Osteoblast (primary cell): ENCODE measurements around the gene IGFL4. TPM values are rescaled to one million over a fixed set of nuclear protein-coding genes. Genes with fewer than 3 reads are reported as not detected.

Experiments
- DNase-seq: peaks from one replicate; pipeline ENCODE4 v3.0.0; 2011; ENCODE audit warnings: low spot score, mixed read lengths; ENCODE audit not compliant: insufficient read length; ENCODE audit errors: missing footprints
- H2AFZ ChIP-seq: 2 replicates; pipeline ENCODE4 v1.6.0; 2011; ENCODE audit warnings: mild to moderate bottlenecking, low read length
- H3K27ac ChIP-seq: 2 replicates; pipeline ENCODE4 v1.5.1; 2011; ENCODE audit warnings: mild to moderate bottlenecking, low read depth, low read length, moderate library complexity
- H3K27me3 ChIP-seq: 2 replicates; pipeline ENCODE4 v1.6.0; 2012; ENCODE audit warnings: mild to moderate bottlenecking, control low read depth, inconsistent platforms, low read length, moderate library complexity; ENCODE audit not compliant: insufficient read depth
- H3K36me3 ChIP-seq: 2 replicates; pipeline ENCODE4 v1.5.1; 2011; ENCODE audit warnings: mild to moderate bottlenecking, low read length, control low read depth, moderate library complexity; ENCODE audit not compliant: insufficient read depth
- H3K4me1 ChIP-seq: 2 replicates; pipeline ENCODE4 v1.5.1; 2011; ENCODE audit warnings: mild to moderate bottlenecking, low read length, control low read depth, moderate library complexity; ENCODE audit not compliant: insufficient read depth
- H3K4me2 ChIP-seq: 2 replicates; pipeline ENCODE4 v1.6.0; 2011; ENCODE audit warnings: mild to moderate bottlenecking, low read length; ENCODE audit not compliant: insufficient read depth
- H3K4me3 ChIP-seq: fragments of 200-600 bp; sonication (generic); 3 replicates; pipeline ENCODE4 v1.5.1; 2012; ENCODE audit warnings: mild to moderate bottlenecking, low read length, inconsistent platforms; ENCODE audit not compliant: insufficient read depth
- H3K79me2 ChIP-seq: 2 replicates; pipeline ENCODE4 v1.6.0; 2012; ENCODE audit warnings: mild to moderate bottlenecking, low read length, control low read depth, inconsistent platforms; ENCODE audit not compliant: insufficient read depth
- H3K9me3 ChIP-seq: 2 replicates; pipeline ENCODE4 v1.5.1; 2011; ENCODE audit warnings: low read depth, low read length, control low read depth
- H4K20me1 ChIP-seq: 2 replicates; pipeline ENCODE4 v1.6.0; 2012; ENCODE audit warnings: mild to moderate bottlenecking, low read length, control low read depth; ENCODE audit not compliant: insufficient read depth
- CTCF ChIP-seq: IDR thresholded peaks from 2 replicates; pipeline ENCODE4 v1.5.1; 2011; ENCODE audit warnings: mild to moderate bottlenecking, low read depth, low read length, moderate library complexity; ENCODE audit errors: extremely low read depth
- total RNA-seq: library from RNA; depleted of rRNA; stranded (reverse); fragments of >200 nt; gene quantifications from 2 replicates; pipeline ENCODE4 v1.2.3, GENCODE V29; 2012

Gene IGFL4
- total RNA-seq, 1 donor, result not detected

- H3K4me2 ChIP-seq, result peak overlapping the region; percentile 49
- no peaks in the 10 kb centered on the region for H3K9me3 ChIP-seq
- H3K27me3 ChIP-seq, result peaks cover 32% of the 10 kb centered on the region
- H3K4me3 ChIP-seq, result peak overlapping the region; percentile 2
- H2AFZ ChIP-seq, result no peak overlapping the region
- no peaks in the 10 kb centered on the region for H3K36me3 ChIP-seq
- peak overlapping the region; percentile 40 for H3K27ac ChIP-seq
- TF ChIP-seq CTCF, result no peak
- H3K79me2 ChIP-seq, result no peaks in the 10 kb centered on the region
- peak; percentile 74 for DNase-seq
- H4K20me1 ChIP-seq, result no peaks in the 10 kb centered on the region
- H3K4me1 ChIP-seq, result peaks cover 30% of the 10 kb centered on the region
Measured at GRCh38 chr19:46068345-46069258, 27.8 kb upstream of the IGFL4 start.

- H3K27ac ChIP-seq, result no peak overlapping the region
- peaks cover 33% of the 10 kb centered on the region for H3K27me3 ChIP-seq
- no peak overlapping the region for H3K4me3 ChIP-seq
- H4K20me1 ChIP-seq, result no peaks in the 10 kb centered on the region
- H3K36me3 ChIP-seq, result no peaks in the 10 kb centered on the region
- H3K79me2 ChIP-seq, result no peaks in the 10 kb centered on the region
- H2AFZ ChIP-seq, result no peak overlapping the region
- TF ChIP-seq CTCF, result no peak
- peaks cover 30% of the 10 kb centered on the region for H3K4me1 ChIP-seq
- DNase-seq, result no peak
- H3K9me3 ChIP-seq, result no peaks in the 10 kb centered on the region
- H3K4me2 ChIP-seq, result no peak overlapping the region
Measured at GRCh38 chr19:46067691-46068090, 26.9 kb upstream of the IGFL4 start.

GRCh38 chr19:46066471-46066870 lies 25.7 kb upstream of the IGFL4 start:
- no peaks in the 10 kb centered on the region for H3K79me2 ChIP-seq
- H3K36me3 ChIP-seq, result no peaks in the 10 kb centered on the region
- H3K27me3 ChIP-seq, result peaks cover 31% of the 10 kb centered on the region
- H3K9me3 ChIP-seq, result no peaks in the 10 kb centered on the region
- DNase-seq, result no peak
- no peak overlapping the region for H3K4me2 ChIP-seq
- no peak overlapping the region for H3K27ac ChIP-seq
- H2AFZ ChIP-seq, result no peak overlapping the region
- no peak for TF ChIP-seq CTCF
- H3K4me3 ChIP-seq, result no peak overlapping the region
- peaks cover 30% of the 10 kb centered on the region for H3K4me1 ChIP-seq
- H4K20me1 ChIP-seq, result no peaks in the 10 kb centered on the region

GRCh38 chr19:46065486-46066071 lies 24.8 kb upstream of the IGFL4 start:
- no peak for DNase-seq
- TF ChIP-seq CTCF, result no peak
- H4K20me1 ChIP-seq, result no peaks in the 10 kb centered on the region
- no peak overlapping the region for H3K4me2 ChIP-seq
- H3K36me3 ChIP-seq, result no peaks in the 10 kb centered on the region
- peaks cover 28% of the 10 kb centered on the region for H3K4me1 ChIP-seq
- H3K27me3 ChIP-seq, result peaks cover 23% of the 10 kb centered on the region
- H3K79me2 ChIP-seq, result no peaks in the 10 kb centered on the region
- H3K27ac ChIP-seq, result no peak overlapping the region
- no peak overlapping the region for H3K4me3 ChIP-seq
- H2AFZ ChIP-seq, result no peak overlapping the region
- H3K9me3 ChIP-seq, result no peaks in the 10 kb centered on the region
